ENCODE results near the gene SERAC1.
A peak's percentile ranks its signal among the peaks of the same experiment; 100 is the strongest.

Gene SERAC1

DNA sequence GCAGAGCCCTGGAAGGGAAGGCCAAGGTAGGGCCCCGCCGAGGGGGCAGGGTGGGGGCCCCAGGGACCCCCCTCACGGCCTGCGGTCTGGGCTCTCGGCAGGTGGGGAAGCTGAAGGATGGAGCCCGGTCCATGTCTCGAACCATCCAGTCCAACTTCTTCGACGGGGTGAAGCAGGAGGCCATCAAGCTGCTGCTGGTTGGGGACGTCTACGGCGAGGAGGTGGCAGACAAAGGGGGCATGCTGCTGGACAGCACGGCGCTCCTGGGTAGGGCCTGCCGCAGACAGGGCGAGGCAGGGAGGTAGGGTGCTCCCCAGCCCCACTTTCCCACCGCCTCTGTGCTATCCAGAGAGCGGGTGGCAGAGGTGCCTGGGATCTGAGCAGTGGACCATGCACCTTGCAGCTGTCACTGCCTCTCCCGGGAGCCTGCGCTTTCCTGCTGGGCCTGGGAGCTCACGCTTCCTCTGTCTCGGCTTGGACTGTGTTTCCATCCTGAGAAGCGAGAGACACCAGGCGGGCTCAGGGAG, 103.3 kb downstream of the SERAC1 start:
- ChIA-PET CTCF (no interaction called here), POLR2A (ENCODE audit: low non-redundant PET) (no interaction called here)
- no peak for DNase-seq (ENCODE audit: low spot score)
- no peak overlapping the region for H3K27ac ChIP-seq
- TF ChIP-seq, protein P1, sequence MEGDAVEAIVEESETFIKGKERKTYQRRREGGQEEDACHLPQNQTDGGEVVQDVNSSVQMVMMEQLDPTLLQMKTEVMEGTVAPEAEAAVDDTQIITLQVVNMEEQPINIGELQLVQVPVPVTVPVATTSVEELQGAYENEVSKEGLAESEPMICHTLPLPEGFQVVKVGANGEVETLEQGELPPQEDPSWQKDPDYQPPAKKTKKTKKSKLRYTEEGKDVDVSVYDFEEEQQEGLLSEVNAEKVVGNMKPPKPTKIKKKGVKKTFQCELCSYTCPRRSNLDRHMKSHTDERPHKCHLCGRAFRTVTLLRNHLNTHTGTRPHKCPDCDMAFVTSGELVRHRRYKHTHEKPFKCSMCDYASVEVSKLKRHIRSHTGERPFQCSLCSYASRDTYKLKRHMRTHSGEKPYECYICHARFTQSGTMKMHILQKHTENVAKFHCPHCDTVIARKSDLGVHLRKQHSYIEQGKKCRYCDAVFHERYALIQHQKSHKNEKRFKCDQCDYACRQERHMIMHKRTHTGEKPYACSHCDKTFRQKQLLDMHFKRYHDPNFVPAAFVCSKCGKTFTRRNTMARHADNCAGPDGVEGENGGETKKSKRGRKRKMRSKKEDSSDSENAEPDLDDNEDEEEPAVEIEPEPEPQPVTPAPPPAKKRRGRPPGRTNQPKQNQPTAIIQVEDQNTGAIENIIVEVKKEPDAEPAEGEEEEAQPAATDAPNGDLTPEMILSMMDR (conservative IDR thresholded peaks at IDR 0.05; ENCODE audit: low read depth) = no peak

DNA sequence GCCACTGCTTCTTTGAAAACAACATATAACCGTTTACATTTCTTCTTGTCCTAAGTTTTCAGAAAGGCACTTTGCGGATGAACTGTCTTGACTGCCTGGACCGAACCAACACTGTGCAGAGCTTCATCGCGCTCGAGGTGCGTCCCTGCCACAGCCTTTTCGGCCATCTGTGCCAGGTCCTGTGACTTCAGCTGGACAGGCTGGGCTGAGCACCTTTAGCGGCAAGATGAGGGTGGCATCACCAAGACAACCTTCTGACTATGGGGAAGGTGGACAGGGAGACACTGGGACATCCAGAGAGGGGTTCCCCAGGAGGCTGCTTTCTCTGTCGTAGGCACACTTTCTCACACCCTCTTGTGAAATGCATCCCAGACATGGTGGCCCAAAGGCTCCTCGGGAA, 104.3 kb downstream of the SERAC1 start:
- TF ChIP-seq, protein P1 (conservative IDR thresholded peaks at IDR 0.05; ENCODE audit: low read depth) = no peak
- ChIA-PET POLR2A (ENCODE audit: low non-redundant PET) (no interaction called here), CTCF (no interaction called here)
- DNase-seq (ENCODE audit: low spot score) = no peak
- H3K27ac ChIP-seq = no peak overlapping the region

DNA sequence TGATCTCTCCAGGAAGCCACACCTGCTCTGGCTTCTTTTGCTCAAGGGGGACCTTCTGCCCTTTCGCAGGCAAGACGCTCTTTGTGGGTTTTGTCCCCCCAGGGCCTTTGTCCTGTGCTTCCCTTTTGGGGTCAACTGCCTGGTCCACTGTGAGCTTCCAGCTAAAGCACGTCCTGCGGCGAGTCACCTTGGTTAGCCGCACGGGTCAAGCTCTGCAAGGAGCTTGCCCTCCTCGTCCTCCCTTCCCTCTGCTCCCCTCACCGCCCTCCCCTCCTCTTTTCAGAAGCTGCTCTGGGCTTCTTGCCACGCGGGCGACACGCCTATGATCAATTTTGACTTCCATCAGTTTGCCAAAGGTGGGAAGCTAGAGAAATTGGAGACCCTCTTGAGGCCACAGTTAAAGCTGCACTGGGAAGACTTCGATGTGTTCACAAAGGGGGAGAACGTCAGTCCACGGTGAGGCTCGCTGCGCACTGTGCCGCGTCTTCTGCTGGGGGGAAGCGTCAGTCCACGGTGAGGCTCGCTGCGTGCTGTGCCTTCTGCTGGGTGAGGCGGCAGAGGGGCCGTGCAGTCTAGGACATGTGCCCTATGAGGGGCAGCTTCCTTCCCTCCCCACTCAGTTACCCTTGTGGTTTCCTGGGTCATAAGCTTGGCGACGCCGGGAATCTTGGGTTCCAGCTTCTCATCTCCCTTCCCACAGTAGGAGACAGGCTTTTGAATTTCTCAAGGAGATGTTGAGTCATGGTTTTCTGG, 106.2 kb downstream of the SERAC1 start:
- no peak for DNase-seq (ENCODE audit: low spot score)
- CTCF ChIA-PET = interaction anchor here (0.6 kb wide), 1 partner anchor 93 kb away, joined by 3 read pairs; no protein-coding TSS in a partner anchor
- POLR2A ChIA-PET (ENCODE audit: low non-redundant PET) = no interaction called here
- TF ChIP-seq, protein P1 (conservative IDR thresholded peaks at IDR 0.05; ENCODE audit: low read depth) = no peak
- peak overlapping the region; percentile 90 for H3K27ac ChIP-seq

DNA sequence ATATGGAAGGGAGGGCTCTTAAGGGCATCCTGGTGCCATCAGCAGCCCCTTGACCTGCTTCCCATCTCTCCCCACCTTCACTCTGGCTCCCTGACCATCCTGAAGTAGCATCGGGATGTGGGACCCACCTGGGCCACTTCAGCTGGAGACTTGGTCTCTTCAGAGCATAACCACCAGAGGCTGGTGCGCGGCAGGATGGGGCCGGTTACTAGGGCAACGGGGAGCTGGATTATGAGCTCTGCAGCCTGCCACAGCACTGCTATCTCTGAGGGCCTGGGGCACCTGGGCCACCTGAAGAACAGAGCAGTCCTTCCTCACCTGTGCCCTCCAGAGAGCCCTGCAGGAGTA, 106.7 kb downstream of the SERAC1 start:
- TF ChIP-seq, protein P1 (conservative IDR thresholded peaks at IDR 0.05; ENCODE audit: low read depth) = no peak
- H3K27ac ChIP-seq = peak overlapping the region; percentile 90
- ChIA-PET CTCF (interaction anchor here (0.5 to 1.3 kb wide), 2 partner anchors 11 to 71 kb away, joined by 5 to 9 read pairs; no protein-coding TSS in a partner anchor), POLR2A (ENCODE audit: low non-redundant PET) (no interaction called here)
- no peak for DNase-seq (ENCODE audit: low spot score)

DNA sequence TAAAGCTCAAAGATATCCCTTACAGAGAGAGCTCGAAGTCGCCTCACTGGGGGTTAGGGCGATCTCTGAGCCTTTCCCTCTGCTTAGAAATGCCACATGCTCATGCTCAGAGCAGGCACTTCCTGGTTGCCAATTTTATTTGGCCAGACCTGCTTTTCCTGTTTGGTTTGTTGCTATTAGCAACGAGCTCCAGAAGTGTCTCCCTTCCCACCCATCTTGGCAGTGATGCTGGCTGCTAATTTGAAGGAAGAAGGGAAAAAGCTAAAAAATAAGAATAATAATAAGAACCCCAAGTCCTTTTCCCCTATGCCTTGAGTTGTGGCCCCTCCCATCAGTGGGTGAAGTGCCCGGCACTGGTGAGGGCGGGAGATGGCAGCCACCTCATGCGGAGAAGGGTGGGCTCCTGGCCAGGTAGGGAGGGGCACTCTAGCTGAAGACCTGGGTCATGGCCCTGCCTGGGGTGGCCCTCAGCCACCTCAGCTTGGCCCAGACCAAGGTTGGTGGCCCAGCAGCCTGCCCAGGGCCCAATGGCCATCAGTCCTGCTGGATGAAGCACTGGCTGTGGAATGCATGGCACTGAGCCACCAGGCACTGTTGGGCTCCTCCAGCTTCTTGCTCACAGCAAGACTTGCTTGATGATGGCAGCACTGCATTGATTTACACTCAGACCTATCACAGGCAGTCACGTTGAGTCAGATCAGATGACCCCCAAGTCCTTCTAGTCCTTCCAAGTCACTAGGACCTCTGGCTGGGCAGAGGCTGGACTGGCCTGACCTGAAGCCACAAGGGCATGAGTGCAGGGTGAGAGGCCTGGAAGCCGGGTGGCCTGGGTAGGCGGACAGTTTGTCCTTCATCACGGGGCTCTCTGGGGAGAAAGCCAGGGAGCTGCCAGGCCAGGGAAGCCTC, 107.4 kb downstream of the SERAC1 start:
- TF ChIP-seq, protein P1 (conservative IDR thresholded peaks at IDR 0.05; ENCODE audit: low read depth) = no peak
- ChIA-PET POLR2A (ENCODE audit: low non-redundant PET) (interaction anchor here (0.6 kb wide), 1 partner anchor 19 kb away, joined by 3 read pairs; no protein-coding TSS in a partner anchor), CTCF (interaction anchor here (0.5 to 1.3 kb wide), 3 partner anchors 12 to 72 kb away, joined by 3 to 9 read pairs (median 5); no protein-coding TSS in a partner anchor)
- peak overlapping the region; percentile 90 for H3K27ac ChIP-seq
- DNase-seq (ENCODE audit: low spot score) = peak; percentile 81
